GM20000 (cell line): ENCODE results near the gene TMEM250.

Source experiments
- DNase-seq: peaks from one replicate; pipeline ENCODE4 v3.0.0; 2012; ENCODE audit warnings: low spot score
- CTCF ChIP-seq: IDR thresholded peaks from 2 replicates; pipeline ENCODE4 v1.5.1; 2012; ENCODE audit warnings: mild to moderate bottlenecking, control low read depth; ENCODE audit errors: extremely low read depth, missing control alignments

Gene TMEM250

DNA sequence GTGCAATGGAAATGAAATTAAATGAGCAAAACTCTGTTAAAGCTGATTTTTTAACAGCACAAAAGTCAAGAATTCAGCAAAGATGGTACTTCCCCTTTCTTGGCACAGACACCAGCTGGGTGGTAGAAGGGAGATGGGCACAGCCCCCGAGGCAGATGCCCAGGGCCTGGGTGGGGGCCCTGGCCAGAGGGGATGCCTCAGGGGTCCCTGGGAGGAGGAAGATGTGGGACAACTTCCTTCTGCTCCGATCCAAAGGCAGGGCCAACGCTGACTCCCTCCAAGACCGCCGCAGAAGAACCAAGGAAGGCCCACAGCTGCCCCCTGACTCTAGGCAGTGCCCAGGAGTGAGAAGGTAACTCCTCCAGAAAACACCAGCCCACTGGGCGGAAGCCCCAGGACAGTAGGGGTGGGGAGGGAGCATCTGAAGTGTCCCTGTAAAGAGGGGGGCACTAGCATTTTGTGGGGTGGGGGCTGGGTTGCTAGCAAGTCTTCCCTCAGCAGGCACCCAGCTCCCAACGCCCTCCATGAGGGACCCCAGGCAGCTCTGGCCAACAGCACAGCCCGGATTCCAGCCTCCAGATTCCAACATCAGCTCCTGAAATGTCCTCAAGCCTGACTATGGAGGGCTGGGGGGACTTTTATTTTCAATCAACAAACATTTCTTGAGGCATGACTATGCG lies 28.5 kb downstream of the TMEM250 start:
- DNase-seq, result no peak
- TF ChIP-seq CTCF, result no peak

GRCh38 chr9:136089697-136090045 lies 29.0 kb downstream of the TMEM250 start:
- DNase-seq, result peak; percentile 81
- no peak for TF ChIP-seq CTCF

- DNase-seq, result peak; percentile 32
- TF ChIP-seq CTCF, result no peak
Measured at GRCh38 chr9:136088939-136089696, 29.6 kb downstream of the TMEM250 start.

- peak; percentile 36 for DNase-seq
- TF ChIP-seq CTCF, result no peak
Measured at GRCh38 chr9:136088481-136088938, 30.2 kb downstream of the TMEM250 start.

- TF ChIP-seq CTCF, result no peak
- peak; percentile 27 for DNase-seq
Measured at GRCh38 chr9:136087741-136088480, 30.8 kb downstream of the TMEM250 start.

DNA sequence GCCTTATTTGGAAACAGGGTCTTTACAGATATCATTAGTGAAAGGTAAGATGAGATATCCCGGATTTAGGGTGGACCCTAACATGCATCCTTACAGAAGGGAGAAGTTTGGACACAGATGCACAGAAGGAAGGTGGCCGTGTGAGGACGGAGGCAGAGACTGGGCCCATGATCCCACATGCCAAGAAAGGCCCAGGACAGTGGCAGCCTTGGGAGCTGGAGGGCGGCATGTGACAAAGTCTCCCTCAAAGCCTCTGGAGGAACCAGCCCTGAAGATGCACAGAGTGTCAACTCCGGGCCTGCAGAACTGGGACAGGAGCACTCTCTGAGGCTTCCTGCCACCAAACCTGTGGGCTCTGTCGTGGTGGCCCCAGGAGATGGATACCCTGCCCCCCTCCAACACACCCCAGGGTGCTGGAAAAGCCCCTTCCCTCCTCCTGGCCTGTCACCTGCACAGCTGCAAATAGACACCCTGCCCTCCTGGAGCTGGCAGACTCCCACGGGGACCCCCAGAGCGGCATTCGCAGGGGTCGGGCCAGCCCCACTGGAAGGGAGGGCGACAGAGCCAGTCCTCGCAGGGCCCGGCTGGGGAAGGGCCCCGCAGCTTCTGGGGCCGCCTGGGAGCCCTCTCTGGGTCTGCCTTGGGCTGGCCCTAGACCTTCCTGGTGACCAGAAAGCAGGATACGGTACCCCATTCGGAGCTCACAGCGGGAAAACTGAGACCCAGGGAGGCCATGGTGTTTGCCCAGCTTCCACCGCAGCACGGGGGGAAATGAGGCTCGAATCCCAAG lies 31.5 kb downstream of the TMEM250 start:
- peak; percentile 39 for DNase-seq
- no peak for TF ChIP-seq CTCF
